Cardiac ventricle fibroblast (primary cell): ENCODE measurements around the gene ADGRF5. TPM values are rescaled to one million over a fixed set of nuclear protein-coding genes. Genes with fewer than 3 reads are reported as not detected.

ENCODE experiments used
- total RNA-seq: library from RNA; depleted of rRNA; stranded (reverse); fragments of >200 nt; gene quantifications from 2 replicates; pipeline ENCODE4 v1.2.3, GENCODE V29; 2015

Gene ADGRF5, protein sequence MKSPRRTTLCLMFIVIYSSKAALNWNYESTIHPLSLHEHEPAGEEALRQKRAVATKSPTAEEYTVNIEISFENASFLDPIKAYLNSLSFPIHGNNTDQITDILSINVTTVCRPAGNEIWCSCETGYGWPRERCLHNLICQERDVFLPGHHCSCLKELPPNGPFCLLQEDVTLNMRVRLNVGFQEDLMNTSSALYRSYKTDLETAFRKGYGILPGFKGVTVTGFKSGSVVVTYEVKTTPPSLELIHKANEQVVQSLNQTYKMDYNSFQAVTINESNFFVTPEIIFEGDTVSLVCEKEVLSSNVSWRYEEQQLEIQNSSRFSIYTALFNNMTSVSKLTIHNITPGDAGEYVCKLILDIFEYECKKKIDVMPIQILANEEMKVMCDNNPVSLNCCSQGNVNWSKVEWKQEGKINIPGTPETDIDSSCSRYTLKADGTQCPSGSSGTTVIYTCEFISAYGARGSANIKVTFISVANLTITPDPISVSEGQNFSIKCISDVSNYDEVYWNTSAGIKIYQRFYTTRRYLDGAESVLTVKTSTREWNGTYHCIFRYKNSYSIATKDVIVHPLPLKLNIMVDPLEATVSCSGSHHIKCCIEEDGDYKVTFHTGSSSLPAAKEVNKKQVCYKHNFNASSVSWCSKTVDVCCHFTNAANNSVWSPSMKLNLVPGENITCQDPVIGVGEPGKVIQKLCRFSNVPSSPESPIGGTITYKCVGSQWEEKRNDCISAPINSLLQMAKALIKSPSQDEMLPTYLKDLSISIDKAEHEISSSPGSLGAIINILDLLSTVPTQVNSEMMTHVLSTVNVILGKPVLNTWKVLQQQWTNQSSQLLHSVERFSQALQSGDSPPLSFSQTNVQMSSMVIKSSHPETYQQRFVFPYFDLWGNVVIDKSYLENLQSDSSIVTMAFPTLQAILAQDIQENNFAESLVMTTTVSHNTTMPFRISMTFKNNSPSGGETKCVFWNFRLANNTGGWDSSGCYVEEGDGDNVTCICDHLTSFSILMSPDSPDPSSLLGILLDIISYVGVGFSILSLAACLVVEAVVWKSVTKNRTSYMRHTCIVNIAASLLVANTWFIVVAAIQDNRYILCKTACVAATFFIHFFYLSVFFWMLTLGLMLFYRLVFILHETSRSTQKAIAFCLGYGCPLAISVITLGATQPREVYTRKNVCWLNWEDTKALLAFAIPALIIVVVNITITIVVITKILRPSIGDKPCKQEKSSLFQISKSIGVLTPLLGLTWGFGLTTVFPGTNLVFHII (N-terminal part only)
- total RNA-seq: 3.8 and 5.1 TPM in 2 replicates

DNA sequence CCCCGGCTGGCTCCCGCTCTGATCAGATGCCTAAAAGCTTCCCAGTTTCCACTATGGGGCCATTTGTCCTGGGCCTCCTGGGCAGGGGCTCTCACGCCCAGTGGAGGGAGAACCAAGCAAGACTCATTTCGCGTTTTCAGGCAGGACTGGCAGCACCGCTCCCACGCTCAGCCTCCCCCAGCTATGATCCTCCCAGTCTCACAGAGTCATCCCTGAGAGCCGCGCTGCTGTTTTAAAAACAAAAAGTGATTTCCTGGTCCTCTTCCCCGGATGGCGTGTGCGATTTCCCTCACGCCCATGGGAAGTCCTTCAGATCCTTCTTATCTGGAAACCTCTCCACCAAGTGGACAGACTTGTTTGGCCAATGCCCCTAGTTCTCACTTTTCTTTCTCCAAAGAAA lies at the start of gene ADGRF5:
TSS of gene ADGRF5 (minus strand) at position 208 of the 400 bp plus-strand sequence. CDS start 15,176 bp downstream, outside the sequence.

Other genes with a start within 250 kb of the ADGRF5 start
- under 0.01 TPM in 1 of 2 replicates, not detected in the other for gene TDRD6, start 234.1 kb downstream of the ADGRF5 start, total RNA-seq
- gene PLA2G7, start 186.6 kb downstream of the ADGRF5 start, total RNA-seq: not detected in 2 replicates
- gene ANKRD66, start 175.0 kb downstream of the ADGRF5 start, total RNA-seq: not detected in 2 replicates
- gene MEP1A, start 128.5 kb downstream of the ADGRF5 start, total RNA-seq: not detected in 2 replicates
- not detected in 2 replicates for gene ADGRF1, start 120.4 kb upstream of the ADGRF5 start, total RNA-seq